ENCODE results near the gene PSENEN. TPM values are rescaled to one million over a fixed set of nuclear protein-coding genes. Genes with fewer than 3 reads are reported as not detected.

Gene PSENEN
- 16.3 and 19.2 TPM in 2 replicates for total RNA-seq

DNA sequence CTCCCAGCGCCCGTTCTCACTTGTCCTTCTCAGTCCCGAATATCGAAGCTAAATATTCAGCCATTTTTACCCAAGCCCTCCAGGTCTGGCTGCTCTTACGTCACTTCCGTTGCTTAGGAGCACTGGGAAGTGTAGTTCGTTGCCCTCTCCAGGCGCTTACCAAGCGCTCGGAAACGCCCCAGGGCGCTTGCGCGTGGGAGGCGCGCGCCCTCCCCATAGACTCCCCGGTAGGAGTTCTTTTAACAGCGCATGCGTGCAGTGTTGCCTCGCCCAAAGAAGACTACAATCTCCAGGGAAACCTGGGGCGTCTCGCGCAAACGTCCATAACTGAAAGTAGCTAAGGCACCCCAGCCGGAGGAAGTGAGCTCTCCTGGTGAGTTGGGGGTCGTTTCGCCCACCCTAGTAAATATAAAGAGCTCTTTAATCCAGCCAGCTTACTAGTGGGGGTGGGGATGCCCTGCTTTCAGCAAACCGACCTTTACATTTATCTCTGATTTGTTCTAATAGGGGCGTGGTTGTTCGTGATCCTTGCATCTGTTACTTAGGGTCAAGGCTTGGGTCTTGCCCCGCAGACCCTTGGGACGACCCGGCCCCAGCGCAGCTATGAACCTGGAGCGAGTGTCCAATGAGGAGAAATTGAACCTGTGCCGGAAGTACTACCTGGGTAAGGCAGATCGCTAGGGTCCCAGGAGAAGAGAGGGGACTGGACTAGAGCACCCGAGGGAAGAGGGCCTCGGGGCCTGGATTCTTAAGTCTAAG is at the start of gene PSENEN, which contains the start of gene U2AF1L4:
Gene PSENEN, plus strand, starts transcription at position 324 of the 759 bp plus-strand sequence. Its CDS starts 280 bp downstream, at position 604.
Gene U2AF1L4, minus strand, starts transcription at position 91 of the 759 bp plus-strand sequence. Its CDS starts 27 bp downstream, at position 64.
- peak; percentile 99 to 100 for DNase-seq (ENCODE audit: low read depth in 2 of 2)

- DNase-seq (ENCODE audit: low read depth in 2 of 2), result no peak
These were observed 49.5 kb upstream of the PSENEN start for GRCh38 chr19:35695895-35696422.

DNA sequence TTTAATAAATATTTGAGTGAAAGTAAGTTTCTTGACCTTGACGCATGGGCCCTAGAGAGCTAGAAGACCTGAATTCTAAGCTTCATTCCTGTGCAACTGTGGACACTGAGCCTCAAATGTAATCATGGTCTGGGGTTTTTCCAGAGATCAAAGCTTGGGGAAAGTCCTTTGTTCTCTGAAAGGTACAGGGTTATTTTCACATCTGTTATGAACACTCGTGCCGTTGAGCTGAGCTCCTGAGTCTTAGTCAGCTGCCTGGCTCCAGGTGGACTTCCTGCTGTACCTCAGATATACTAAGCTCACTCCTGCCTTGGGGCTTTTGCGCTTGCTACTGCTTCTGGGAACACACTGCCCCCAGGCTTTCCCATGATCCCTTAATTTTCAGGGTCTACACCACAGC is 48.6 kb upstream of the PSENEN start:
- DNase-seq (ENCODE audit: low read depth in 2 of 2), result no peak

- DNase-seq (ENCODE audit: low read depth in 2 of 2), result peak; percentile 97 to 98
These were observed 43.0 kb upstream of the PSENEN start for GRCh38 chr19:35702223-35703012.

GRCh38 chr19:35703343-35703742 is 42.1 kb upstream of the PSENEN start:
- DNase-seq (ENCODE audit: low read depth in 2 of 2), result no peak

DNA sequence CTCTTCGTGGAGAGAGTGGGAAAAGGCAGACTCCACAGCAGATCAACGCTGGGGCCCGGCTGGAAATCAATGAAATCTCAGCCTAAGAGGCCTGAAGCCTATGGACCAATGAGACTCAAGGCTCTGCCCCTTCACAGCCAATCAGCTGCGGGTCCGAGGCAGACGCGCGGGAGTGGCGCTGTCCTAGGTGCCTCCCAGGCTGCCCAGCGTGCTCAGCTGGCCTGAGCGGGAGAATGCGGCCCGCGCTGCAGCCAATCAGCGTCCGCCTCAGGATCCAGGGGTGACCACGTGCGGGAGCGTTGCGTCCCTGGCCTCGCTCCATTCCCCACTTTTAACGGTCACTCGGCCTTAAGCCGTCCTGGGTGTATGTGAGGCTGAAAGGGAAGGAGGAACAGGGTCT is 41.2 kb upstream of the PSENEN start, which contains the start of gene ZBTB32:
Gene ZBTB32, plus strand, starts transcription at position 341 of the 400 bp plus-strand sequence. CDS start 10,069 bp downstream, outside the sequence.
- DNase-seq (ENCODE audit: low read depth in 2 of 2), result peak; percentile 55 to 82

- DNase-seq (ENCODE audit: low read depth in 2 of 2), result no peak
These were observed 37.1 kb upstream of the PSENEN start for GRCh38 chr19:35708391-35708790.

DNA sequence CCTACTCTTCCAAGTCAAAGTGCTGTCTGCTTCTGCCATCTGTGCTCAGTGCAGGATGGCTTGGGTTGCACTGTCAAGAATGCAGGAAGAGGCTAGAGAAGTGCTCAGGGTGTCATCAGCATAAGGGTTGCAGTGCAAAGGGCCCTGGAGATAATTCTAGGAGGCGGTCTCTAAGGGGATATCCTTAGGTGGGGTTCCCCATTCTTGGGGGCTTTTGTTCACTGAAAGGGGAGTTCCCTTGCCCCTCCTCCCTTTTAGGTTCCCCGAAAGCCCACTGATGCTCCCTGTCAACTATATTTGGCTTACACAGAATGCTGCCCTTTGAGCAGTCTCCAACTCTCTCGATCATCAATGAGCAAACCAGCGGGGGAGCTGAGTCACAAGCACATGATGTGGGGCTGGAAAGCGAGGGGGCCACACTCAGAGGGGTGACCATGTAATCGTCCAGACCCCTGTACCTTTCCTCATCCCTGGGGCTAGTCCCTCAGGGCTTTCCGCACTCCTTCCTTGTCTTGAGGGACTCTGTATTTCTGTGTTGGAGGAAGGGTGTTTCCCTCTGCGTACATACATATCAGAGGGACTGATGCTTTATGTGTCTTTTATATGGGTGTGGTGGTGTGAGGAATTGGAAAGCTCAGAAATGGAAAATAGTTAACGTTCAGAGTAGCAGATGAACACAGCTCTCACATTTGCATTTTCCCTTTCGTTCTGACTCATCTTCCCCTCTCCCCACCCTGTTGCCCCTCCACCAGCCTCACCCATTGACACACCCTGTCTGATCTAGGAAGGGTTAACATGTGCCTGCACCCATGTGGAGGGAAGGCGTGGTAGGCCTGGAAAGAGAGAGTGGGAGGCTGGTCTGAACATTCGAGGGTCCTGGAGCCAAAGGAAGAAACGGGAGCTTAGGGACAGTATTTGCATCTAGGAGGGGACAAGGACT is 34.4 kb upstream of the PSENEN start:
- no peak for DNase-seq (ENCODE audit: low read depth in 2 of 2)

GRCh38 chr19:35712567-35713505 is 32.6 kb upstream of the PSENEN start:
- DNase-seq (ENCODE audit: low read depth in 2 of 2), result no peak

GRCh38 chr19:35713506-35713850 is 32.0 kb upstream of the PSENEN start:
- DNase-seq (ENCODE audit: low read depth in 2 of 2), result no peak

DNA sequence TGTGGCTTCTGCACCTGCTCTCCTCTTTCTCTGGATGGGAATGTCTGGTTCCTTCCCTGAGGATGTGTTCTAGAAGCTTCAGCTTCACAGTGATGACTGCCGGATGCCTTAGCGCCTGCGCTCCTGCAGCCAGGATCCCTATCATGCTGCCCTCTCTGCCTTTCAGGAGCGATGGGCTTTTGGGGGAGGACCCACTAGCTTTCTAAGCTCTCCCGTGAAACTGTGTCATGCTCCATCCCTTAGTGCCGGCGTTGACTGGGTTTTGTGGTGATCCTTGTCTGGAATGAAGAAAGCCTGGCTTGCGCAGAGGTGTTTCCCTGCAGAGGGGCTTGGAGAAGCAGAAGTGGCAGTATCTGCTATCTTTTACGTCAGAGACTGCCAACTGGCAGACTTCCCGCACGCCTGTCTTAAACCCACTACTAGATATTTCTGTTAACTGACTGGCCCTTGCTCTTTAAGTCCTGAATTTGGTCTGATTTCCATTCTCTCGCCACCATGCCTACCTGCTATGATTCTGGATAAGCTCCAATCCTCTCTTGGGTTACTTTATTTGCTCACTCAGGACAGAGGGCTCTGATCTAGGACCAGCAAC is 31.5 kb upstream of the PSENEN start:
- no peak for DNase-seq (ENCODE audit: low read depth in 2 of 2)

GRCh38 chr19:35714601-35715354 is 30.7 kb upstream of the PSENEN start:
- no peak for DNase-seq (ENCODE audit: low read depth in 2 of 2)

DNA sequence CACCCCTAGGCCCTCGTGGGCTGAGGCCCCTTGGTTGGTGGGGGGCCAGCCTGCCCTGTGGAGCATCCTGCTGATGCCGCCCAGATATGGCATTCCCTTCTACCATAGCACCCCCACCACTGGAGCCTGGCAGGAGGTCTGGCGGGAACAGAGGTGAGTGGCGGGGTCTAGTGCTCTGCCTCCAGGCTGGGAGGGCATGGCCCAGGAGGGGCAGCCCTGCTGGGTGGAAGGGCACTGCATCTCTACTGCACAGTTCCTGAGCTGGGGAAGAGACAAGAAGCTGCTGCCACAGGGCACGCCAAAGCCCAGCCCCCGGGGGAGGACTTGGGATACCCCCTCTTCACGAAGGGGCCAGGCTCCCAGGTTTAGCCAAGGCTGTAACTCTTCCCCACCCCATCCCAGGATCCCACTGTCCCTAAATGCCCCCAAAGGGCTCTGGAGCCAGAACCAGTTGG is 30.1 kb upstream of the PSENEN start:
- DNase-seq (ENCODE audit: low read depth in 2 of 2), result no peak

GRCh38 chr19:35715981-35716800 is 29.3 kb upstream of the PSENEN start:
- DNase-seq (ENCODE audit: low read depth in 2 of 2), result peak in 1 of 2 donors; percentile 45

DNA sequence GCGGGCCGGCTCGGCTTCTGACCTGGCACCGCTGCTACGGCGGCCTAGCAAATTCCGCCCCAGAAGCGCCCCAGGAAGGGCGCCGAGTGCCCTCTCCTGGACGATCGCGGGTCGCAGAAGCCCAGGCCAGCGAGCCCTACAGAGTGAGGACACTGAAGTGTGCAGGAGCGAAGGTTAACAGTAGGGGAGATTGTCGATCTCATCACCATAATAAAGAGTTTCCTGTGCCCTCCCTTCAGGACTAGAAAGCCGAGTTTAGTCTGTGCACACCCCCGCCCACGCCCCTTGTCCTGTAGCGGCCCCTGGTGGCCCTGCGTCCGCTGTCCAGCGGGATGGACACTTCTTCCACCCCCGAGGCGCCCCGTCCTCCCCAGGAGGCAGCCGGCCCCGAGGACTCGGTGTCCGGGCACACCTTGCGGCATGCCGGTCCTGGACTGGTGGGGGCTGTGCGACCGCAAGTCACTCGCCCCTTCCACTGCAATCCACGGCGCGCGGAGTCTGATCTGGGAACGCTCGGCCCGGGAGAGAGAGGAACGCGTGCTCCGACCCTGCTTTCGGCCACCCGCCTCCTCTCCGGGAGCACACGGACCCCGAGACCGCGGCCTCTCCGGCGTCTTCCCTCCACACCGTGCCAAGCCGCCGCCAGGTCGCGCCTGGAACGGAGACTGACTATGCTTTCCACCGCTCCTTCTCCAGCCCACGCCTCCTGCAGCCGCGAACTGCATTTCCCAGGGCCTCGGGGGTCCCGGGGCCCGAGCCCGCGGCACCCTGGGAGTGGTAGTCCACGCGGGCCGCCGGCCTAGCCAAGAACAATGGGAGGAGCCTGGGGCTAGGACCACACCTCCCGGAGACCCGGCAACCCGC is 28.4 kb upstream of the PSENEN start:
- DNase-seq (ENCODE audit: low read depth in 2 of 2), result peak; percentile 90 to 97

- DNase-seq (ENCODE audit: low read depth in 2 of 2), result no peak
These were observed 27.6 kb upstream of the PSENEN start, which contains the start of gene KMT2B for GRCh38 chr19:35717665-35718344. Gene KMT2B (plus strand): TSS chr19:35718003. CDS start chr19:35718019, 16 bp downstream.
